ENCODE results near the gene LY6G5B. TPM values are rescaled to one million over a fixed set of nuclear protein-coding genes. Genes with fewer than 3 reads are reported as not detected.
A peak's percentile ranks its signal among the peaks of the same experiment; 100 is the strongest.
"Not testable (repeated sequence)": the region's sequence is repeated elsewhere in the genome, so short reads cannot be mapped to it uniquely, and the experiment has no call there.

The LY6G5B gene
- total and polyA plus RNA-seq, 12 donors, result 0.48 to 13.4 (median 4.7) TPM

- Histone ChIP-seq H3K27me3 (no peaks in the 10 kb centered on the region), H3K36me3 (replicated peaks in 1 of 2) (no peaks in the 10 kb centered on the region), H3K9me3 (replicated peaks in 1 of 3) (no peaks in the 10 kb centered on the region), H3K4me1 (replicated peaks in 1 of 2) (peaks cover 7 to 13% of the 10 kb centered on the region in 2 donors), H3K27ac (peak within 1 kb of the TSS in 1 of 5 donors; percentile 14), H3K4me3 (no peak within 1 kb of the TSS)
- 55 to 75% (median 68%) methylated on average over 3 of the region's 3 CpGs for whole genome bisulfite sequencing, 4 donors
- intact Hi-C loops (cut with DNase I), result no loop called here
- no peak for TF ChIP-seq POLR2A (IDR thresholded peaks at IDR 0.05)
- TF ChIP-seq, protein P1, sequence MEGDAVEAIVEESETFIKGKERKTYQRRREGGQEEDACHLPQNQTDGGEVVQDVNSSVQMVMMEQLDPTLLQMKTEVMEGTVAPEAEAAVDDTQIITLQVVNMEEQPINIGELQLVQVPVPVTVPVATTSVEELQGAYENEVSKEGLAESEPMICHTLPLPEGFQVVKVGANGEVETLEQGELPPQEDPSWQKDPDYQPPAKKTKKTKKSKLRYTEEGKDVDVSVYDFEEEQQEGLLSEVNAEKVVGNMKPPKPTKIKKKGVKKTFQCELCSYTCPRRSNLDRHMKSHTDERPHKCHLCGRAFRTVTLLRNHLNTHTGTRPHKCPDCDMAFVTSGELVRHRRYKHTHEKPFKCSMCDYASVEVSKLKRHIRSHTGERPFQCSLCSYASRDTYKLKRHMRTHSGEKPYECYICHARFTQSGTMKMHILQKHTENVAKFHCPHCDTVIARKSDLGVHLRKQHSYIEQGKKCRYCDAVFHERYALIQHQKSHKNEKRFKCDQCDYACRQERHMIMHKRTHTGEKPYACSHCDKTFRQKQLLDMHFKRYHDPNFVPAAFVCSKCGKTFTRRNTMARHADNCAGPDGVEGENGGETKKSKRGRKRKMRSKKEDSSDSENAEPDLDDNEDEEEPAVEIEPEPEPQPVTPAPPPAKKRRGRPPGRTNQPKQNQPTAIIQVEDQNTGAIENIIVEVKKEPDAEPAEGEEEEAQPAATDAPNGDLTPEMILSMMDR (IDR thresholded peaks at IDR 0.05), result no peak
- no peak for DNase-seq
Observed at GRCh38 chr6:31706599-31706998, 36.8 kb downstream of the LY6G5B start, which contains the start of gene LY6G6F. Gene LY6G6F, plus strand, starts transcription at chr6:31706866. Its CDS starts 41 bp downstream, at chr6:31706907.

DNA sequence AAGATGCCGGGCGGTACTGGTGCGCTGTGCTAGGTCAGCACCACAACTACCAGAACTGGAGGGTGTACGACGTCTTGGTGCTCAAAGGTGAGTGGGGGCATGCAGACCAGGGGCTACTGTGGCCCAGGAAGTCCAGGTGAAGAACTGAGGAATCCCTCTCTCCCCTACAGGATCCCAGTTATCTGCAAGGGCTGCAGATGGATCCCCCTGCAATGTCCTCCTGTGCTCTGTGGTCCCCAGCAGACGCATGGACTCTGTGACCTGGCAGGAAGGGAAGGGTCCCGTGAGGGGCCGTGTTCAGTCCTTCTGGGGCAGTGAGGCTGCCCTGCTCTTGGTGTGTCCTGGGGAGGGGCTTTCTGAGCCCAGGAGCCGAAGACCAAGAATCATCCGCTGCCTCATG, 37.9 kb downstream of the LY6G5B start:
- intact Hi-C loops (cut with DNase I), result no loop called here
- Histone ChIP-seq H3K27me3 (no peaks in the 10 kb centered on the region), H3K4me1 (replicated peaks in 1 of 2) (peaks cover 0 to 6% of the 10 kb centered on the region in 2 donors), H3K27ac (no peak overlapping the region), H3K4me3 (no peak overlapping the region), H3K9me3 (replicated peaks in 1 of 3) (no peaks in the 10 kb centered on the region), H3K36me3 (replicated peaks in 1 of 2) (no peaks in the 10 kb centered on the region)
- TF ChIP-seq, protein P1 (IDR thresholded peaks at IDR 0.05), result no peak
- no peak for TF ChIP-seq POLR2A (IDR thresholded peaks at IDR 0.05)
- WGBS, 4 donors, result 80 to 92% (median 87%) methylated on average over 1 to 10 of the region's 10 CpGs
- DNase-seq, result no peak

DNA sequence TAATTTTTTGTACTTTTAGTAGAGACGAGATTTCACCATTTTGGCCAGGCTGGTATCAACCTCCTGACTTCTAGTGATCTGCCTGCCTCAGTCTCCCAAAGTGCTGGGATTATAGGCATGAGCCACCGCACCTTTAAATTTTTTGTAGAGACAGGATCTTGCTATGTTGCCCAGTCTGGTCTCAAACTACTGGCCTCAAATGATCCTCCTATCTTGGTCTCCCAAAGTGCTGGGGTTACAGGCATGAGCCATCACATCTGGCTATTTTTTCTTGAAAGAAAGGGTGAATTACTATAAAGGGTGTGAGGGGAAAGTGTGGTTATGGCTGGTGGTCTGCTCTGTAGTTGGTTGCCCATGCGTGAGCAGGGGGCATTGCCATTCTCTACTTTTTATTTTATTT, 38.4 kb downstream of the LY6G5B start:
- Histone ChIP-seq H3K27ac (no peak overlapping the region), H3K4me3 (no peak overlapping the region), H3K36me3 (replicated peaks in 1 of 2) (no peaks in the 10 kb centered on the region), H3K9me3 (replicated peaks in 1 of 3) (no peaks in the 10 kb centered on the region), H3K27me3 (no peaks in the 10 kb centered on the region), H3K4me1 (replicated peaks in 1 of 2) (peaks cover 0 to 6% of the 10 kb centered on the region in 2 donors)
- DNase-seq, result no peak
- intact Hi-C loops (cut with DNase I), result no loop called here
- TF ChIP-seq POLR2A (IDR thresholded peaks at IDR 0.05), result no peak
- TF ChIP-seq, protein P1 (IDR thresholded peaks at IDR 0.05), result no peak
- 86 to 92% (median 90%) methylated on average over 3 of the region's 3 CpGs for WGBS, 4 donors

DNA sequence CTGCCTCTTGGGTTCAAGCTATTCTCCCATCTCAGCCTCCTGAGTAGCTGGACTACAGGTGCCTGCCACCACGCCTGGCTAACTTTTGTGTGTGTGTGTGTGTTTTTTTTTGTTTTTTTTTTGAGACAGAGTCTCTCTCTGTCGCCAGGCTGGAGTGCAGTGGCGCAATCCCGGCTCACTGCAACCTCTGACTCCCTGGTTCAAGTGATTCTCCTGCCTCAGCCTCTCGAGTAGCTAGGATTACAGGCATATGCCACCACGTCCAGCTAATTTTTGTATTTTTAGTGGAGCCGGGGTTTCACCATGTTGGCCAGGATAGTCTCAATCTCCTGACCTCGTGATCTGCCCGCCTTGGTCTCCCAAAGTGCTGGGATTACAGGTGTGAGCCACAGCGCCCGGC, 39.4 kb downstream of the LY6G5B start:
- H3K36me3 ChIP-seq (replicated peaks in 1 of 2); H3K27me3 ChIP-seq; H3K4me1 ChIP-seq (replicated peaks in 1 of 2); DNase-seq; H3K27ac ChIP-seq; H3K4me3 ChIP-seq; intact Hi-C loops (cut with DNase I); H3K9me3 ChIP-seq (replicated peaks in 1 of 3): not testable (repeated sequence)
- 79 to 94% (median 86%) methylated on average over 10 to 11 of the region's 11 CpGs for WGBS, 4 donors

DNA sequence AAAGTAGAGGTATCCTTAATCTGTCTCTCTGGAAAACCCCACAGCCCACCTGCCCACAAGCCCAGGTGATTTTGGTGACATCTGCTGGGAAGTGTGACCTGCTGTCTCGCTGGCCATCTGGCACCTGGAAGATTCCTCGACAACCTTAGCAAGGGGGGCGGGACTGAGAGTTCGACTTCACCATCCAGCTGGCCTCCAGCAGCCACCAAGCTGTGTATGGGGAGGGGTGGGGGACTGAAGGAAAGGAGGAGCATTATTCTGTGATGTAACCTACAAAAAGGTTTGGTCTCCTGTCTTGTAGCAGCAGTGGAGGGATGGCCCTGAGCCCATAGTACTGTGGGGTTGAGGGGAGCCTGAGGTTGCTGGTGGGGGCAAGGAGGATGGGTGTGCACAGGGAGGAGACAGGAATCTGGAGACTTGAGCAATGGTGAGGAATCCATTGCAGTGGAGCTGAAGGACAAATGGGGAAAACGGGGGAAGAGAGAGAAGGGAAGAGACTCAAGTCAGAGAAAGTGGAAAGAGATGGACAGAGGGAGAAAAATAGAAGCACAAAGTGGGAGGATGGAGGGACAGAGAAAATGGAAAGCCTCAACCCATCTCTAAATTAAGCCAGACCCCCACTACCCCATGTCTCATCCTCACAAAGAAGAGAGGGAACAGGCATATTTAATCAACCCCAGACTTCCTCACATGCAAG, 40.9 kb downstream of the LY6G5B start:
- H3K27ac ChIP-seq, result no peak overlapping the region
- no peaks in the 10 kb centered on the region for H3K27me3 ChIP-seq
- H3K4me1 ChIP-seq (replicated peaks in 1 of 2), result no peaks in the 10 kb centered on the region
- no peak overlapping the region for H3K4me3 ChIP-seq
- H3K9me3 ChIP-seq (replicated peaks in 1 of 3), result no peaks in the 10 kb centered on the region
- intact Hi-C loops (cut with DNase I), result no loop called here
- 55 to 65% (median 62%) methylated on average over 5 of the region's 5 CpGs for WGBS, 4 donors
- TF ChIP-seq, protein P1 (IDR thresholded peaks at IDR 0.05), result no peak
- no peak for TF ChIP-seq POLR2A (IDR thresholded peaks at IDR 0.05)
- H3K36me3 ChIP-seq (replicated peaks in 1 of 2), result no peaks in the 10 kb centered on the region
- no peak for DNase-seq

Measured in adrenal gland (tissue), 12 donors.